GM18867 (cell line): Measurements from ENCODE around the gene CCER1.

ENCODE experiments used
- ATAC-seq: cut with Tn5 transposase; IDR thresholded peaks from one replicate; pipeline ENCODE4 v1.9.1; 2021; ENCODE audit warnings: mild to moderate bottlenecking, moderate library complexity; ENCODE audit not compliant: unreplicated experiment

Gene CCER1

DNA sequence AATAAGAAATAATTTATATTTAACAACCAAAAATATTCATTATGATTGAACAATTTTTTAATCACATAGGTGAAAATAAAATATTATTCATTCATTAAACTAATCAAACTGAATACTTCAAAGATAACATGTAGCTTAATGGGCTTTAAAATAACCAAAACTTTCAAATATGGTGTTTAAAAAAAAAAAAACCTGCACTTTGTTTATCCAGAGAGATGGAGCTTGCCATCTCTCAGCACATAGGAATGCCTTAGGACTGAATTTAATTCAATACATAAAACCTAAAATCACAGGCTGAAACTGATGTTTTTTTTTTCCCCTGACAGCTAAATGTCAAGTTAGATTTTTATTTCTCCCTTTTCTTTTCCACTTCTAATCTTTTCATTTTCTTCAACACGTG lies 14.4 kb upstream of the CCER1 start:
- ATAC-seq: no peak

DNA sequence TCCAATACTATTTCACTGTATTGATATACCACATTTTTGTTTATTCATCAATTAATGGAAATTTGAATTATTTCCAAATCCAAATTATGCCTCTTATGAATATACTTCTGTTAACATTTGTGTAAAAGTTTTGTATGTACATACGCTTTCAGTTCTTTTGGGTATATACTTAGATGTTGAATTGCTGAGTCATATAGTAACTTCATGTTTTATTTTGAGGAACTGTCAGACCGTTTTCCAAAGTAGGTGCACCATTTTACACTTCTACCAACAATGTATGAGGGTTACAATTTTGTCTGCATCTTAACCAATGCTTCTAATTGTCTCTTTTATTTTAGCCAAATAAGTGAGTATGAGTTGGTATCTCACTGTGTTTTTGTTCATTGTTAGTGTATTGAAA lies 10.2 kb upstream of the CCER1 start:
- peak; percentile 81 for ATAC-seq

DNA sequence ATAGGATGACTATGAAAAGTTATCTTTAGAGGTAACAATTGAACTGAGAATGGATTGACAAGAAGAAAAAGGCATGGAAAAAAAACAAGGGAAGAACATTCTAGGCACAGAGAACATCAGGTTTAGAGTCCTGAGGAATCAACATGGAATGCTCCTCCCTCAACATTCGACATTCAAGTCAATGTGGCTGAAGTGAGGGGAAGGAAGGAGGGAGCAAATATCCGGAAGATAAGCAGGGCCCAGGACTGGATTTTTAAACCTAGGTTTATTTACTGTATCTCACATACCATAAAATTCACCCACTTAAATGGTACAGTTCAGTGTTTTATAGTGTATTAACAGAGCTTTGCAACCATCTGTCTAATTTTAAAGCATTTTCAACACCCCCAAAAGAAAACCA lies 9.6 kb upstream of the CCER1 start:
- ATAC-seq: no peak

DNA sequence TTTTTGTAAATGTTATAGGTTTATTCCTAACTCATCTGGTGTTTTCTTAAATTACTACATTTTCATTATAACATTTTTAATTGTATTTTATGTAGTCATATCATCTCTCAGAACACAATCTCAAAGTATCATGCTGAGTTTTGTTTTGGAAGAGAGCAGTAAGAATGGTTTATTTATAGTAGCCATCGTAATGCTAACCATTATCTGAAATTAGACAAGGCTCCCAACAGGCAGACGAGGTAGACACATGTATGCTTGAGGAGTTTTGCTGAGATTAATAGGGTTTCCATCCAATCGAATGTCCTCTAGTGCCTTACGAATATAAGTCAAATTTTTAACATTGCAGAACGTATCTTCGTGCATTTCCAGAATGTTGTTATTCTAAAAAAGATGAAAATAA lies 9.0 kb upstream of the CCER1 start:
- no peak for ATAC-seq

DNA sequence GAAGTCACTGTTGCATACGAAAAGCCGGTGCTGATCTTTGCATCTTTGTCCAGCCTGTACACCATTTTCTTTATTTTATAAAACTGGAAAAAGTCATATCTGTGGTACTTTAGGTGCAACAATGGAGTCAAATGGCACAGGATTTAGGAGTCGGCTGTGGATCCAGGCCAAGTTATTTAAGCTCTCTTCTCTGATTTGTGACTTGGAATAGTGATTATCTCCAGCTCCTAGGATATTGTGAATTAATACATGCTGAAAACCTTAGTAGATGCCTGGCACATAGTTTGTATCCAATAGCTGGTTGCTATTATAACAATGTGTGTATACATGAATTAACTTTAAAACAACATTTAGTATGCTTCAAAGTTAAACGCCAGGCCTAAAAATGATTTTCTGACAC lies 6.2 kb upstream of the CCER1 start:
- ATAC-seq: no peak

DNA sequence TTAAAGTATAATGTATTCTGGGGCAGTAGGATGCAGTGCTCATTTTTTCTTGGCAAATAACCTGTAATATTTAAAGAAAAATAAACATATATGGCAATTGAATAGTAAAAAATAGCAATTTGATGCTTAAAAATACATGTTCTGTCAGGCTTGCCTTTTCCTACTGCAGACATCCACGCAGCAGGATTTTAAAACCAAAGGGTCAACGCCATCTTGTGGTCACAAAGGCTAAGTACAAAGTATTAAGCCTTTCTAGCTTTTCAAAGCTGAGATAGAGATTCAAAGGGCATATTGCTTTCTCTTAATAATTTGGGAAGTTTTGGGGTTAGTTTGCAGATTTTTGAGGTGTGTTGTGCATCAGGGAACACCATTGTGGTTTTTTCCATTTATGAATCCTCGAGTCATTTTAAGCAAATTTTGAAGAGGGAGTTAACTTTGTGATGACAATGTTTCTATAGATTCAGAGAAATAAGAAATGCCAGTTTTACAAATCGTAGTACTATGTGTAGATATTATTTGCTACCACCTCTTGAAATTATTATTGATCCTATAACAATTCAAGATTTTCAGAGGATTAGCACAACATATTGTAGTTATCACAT lies 4.7 kb upstream of the CCER1 start:
- peak; percentile 89 for ATAC-seq

DNA sequence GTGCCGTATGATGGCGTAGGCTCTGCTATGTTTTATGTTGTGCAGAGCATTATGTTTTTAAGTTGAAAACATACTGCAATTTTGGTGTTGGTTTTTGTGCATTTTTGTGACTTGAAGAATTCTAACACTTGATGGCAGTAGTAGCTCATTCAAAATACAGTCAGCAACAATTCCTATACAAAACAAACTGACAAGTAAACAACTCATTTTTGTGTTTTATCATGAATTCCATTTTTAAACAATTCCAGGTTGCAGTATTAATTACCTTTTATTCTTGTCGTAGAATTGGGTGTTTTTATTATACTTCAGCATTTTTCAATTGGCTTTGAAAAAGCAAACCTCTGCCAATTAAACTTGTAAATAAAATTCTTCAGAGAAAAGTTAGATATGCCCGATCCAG lies 4.1 kb upstream of the CCER1 start:
- no peak for ATAC-seq

DNA sequence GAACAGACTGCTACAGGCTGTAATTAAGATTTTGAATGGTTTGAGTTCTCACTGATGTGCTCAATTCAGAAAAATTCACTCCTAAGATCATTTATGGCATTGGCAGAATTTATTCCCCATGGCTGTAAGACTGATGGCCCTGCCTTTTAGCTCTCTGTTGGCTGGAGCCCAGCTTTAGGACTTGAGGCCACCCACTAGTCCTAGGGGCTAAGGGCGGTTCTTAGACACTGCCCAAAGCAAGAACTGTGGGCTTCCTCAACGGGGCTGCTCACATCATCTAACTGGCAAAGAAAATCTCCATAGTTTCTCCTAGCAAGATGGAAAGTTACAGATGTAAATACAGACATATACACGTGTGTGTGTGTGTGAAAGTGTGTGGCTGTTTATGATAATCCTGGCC lies 3.4 kb upstream of the CCER1 start:
- ATAC-seq: no peak

DNA sequence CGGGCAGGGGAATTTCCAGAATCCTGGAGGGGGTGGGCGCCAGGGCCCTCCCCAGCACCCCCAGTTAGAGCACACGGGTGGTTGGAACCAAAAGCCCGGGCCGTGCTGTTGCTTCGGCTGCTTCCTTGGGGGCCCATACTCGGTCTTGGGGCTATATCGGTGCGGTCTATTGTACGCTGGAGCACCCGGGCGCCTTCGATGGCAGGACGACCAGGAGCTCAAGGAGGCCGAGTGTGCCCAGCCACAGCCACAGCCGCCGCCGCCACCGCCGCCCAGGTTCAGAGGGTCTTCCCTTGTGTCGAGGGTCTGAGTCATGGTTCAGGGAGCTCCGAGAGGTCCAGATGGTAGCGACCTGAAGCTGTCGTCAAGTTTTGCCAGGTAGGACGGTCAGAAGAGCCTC lies 548 bp downstream of the CCER1 start:
- ATAC-seq: no peak

DNA sequence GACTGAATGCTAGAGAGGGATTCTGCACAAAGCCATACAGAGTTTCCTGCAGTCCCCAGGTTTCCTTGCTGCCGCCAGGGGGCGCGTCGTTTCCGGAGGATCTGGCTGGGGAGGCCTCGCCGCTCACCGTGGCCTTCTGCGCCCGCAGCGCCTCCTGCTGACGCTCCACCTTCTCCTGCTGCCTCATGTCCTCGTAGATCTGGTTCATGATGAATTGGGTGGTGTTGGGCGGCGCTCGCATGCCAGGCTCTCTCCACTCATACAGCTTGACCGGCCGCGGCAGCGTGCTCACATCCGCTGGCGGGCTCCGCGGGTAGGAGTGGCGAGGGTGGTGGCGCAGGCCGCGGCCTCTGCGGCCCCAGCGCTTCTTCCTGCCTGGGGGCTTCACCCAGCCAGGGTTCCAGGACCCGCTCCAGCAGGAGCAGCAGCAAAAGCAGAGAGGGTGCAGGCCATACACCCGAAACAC lies 987 bp downstream of the CCER1 start:
- no peak for ATAC-seq

DNA sequence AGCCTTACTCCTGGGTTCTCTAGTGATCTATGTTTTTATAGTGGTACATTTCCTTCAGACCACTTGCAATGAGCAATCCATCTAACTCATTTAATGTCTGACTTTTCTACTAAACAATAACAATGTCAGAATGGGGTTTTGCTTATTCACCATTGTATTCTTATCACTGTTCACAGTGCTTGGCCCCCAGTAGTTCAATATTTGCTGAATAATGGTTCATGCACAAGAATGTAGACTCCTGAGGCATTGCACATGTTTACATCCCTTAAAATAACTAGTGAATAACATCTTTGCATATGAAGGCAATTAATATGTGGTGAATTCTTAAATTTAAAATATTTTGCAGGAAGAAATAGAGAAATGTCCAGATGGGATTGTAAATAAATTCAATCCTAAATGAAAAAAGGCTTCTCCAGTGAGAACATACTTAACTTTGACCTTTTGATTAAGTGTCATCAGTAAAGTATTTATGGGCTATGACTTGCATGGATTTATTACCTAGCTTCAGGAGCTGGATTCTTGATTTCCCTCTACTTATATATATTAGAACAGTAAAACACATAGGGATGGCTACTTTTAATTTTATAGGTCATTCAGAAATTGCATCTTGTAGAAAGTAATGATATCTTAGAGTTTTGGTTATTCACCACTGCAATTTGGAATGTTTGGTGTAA lies 3.4 kb downstream of the CCER1 start:
- no peak for ATAC-seq

DNA sequence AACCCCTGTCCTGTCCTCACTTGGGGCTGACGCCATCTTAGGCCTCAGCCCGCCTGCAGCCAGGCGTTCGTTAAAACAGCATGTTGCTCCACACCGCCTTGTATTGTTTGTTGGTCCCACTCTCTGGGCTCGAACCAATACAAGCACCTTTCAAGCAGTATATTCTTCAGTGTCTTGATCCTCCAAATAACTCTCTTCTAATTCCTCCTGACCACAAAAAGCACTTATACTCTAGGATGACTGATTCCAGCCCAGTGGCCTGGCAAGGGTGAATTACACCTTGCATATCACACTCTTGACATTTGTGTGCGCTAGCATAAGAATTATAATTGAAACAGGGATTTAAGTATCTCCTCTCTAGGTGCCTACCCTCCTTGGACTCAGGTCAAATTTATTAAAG lies 7.1 kb downstream of the CCER1 start:
- ATAC-seq: no peak

DNA sequence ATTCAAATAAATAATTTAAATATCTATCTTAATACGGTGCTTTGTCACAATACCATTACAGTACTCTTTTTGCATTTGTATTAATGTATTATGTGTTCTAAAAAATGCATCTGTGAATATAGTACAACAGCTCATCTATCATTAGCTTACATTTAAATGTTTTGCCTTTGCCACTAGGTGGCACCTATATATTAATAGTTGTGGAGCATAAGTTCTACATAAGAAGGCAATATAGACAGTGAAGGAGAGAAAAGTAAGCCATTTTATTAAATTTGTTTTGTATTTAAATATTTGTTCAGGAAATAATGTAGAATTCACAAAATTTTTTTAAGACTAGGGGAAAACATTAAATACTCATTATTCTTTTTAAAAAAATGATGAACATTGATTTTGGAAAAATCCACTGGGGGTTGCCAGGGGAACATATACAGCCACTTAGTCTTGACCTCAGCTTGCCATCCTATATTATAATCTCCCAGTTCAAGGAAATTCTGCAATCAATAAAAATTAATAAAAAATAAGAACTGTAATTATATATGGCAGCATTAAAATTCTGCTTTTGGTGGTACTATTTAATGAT lies 9.8 kb downstream of the CCER1 start:
- peak; percentile 84 for ATAC-seq

DNA sequence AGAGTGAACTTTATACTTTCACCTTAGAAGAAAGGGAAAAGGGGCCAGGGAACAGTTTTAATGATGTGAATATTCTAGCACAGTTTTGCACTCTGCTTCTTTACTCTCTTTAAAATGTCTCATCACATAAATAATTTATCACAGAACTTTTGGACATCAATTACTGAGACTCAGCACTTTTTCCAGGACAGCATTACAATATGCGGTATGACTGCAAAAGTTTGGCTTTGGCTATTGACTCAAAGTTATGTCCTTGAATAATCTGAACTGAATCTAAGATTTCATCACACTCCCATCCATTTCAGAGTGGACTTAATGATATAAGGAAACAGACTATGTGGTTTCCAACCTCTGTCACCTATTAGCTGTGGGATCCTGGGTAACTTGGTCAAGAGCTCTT lies 11.7 kb downstream of the CCER1 start:
- no peak for ATAC-seq

DNA sequence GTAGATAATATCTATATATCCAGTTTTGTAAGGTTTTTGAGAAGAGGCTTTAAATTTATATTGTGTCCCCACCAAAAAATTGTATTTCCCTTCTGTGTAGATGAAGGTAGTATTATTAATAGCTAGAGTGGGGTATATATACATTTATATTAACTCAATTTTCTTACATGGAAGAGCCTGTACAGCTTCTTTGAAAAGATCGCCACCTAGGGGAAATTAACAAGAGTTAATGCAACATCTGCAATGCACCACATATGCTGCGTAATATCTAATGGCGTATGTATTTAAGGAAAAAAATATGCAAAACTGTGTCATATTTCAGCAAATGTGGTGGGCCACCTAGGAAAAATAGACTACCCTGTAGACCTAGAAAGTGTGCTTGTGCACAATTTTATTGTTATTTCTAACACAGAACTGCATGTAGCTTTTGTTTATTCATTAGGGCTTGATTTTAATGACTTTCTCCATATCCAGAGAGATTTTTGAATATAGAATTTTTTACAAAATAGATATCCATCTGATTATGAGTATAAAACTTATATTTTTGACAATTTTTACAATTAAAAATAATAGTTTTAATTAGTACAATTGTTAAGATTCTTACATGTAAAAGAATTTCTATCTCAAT lies 14.0 kb downstream of the CCER1 start:
- peak; percentile 82 for ATAC-seq

DNA sequence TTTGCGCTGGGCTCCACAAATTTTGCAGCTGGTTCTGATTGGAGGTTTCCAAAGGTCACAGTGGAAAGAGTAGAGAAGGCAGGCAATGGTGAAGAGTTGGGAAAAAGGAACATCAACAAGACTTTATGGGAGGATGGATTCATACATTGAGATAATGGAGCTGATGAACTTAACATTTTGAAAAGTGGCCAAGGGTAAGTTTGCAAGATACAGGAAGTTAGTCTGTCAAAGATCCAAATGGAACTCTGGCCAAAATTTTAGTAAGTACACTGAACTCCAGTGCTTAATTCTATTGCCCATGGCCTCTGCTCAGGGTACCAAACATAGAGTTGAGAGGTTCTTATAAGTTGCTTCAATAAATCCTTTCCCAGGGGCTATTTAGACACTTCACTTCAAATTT lies 15.6 kb downstream of the CCER1 start:
- ATAC-seq: no peak

DNA sequence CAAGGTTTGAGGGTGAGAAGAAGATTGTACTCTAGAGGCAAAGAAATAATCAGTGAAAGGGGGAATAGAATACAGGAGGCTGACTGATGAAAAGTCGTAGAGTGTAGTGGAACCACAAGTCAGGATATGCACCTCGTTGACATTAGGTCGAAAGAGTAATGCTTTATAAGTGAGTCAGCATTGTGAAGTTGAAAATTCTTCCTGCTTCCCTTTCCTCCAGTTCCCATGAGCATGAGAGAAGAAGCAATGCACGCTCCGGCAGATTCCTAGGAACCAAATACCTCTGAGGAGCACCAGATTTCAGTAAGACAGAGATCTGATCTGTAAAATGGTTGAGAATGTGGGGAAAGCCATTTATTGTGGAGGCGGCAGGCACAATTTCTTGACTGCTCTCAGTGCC lies 16.5 kb downstream of the CCER1 start:
- no peak for ATAC-seq

DNA sequence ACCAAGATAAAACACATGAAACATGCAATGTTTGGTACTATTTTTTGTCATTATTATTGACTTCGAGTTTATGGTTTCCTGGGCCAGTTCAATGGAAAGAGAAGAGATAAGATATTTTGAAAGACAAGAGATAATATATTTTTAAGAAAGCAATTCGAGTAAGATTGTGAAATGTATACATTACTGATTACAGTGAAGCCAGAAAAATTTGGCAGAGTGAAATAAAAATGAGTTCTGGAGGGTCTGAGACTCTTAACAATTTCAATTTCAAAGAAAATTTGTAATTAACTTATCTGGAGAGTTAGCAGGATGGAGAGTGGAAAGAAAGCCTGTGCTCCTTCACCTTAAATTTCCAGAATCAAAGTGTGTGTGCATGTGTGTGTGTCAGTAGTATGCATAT lies 17.3 kb downstream of the CCER1 start:
- ATAC-seq: no peak

DNA sequence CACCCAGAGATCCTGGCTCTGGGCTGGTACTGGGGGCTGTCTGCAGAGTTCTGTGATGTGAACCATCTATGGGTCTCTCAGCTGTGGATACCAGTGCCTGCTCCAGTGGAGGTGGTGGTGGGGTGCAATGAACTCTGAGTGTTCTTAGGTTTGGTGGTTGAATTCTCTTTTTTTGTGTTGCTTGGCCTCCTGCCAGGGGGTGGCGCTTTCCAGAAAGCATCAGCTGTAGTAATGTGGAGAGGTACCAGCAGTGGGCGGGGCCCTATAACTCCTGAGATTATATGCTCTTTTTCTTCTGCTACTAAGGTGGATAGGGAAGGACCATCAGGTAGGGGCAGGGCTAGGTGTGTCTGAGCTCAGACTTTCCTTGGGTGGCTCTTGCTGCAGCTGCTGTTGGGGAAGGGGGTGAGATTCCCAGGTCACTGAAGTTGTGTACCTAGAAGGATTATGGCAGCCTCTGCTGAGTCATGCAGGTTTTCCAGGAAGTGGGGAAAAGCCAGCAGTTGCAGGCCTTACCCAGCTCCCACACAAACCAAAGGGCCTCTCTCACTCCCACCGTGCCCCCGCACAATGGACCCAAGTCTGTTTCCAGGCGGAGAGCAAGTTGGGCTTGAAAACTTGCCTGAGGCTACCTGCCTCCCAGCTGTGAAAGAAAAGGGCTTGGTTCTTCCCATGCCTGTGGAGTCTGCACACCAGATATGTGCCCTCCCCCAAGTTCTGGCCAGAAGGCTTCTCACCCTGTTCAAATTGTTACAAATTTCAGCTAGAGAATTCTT lies 18.6 kb downstream of the CCER1 start:
- ATAC-seq: no peak

DNA sequence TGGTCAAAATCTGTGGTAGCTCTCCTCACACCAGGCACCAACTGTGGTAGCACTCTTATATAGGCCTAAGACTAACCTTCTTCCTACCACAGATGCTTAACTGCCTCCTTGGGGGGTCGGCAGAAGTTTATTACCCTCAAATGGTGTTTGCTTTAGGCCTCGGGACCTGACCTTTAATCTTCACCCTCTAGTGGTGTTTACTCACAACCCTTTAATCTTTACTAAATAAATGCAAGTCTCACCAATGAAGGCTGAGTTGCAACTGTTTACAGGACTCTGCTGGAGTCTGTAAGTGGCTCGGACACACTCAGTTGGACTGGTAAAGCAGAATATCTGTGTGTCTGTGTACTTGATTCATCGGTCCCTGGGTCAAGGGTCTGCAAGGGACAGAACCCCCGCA lies 29.4 kb downstream of the CCER1 start:
- ATAC-seq: no peak

DNA sequence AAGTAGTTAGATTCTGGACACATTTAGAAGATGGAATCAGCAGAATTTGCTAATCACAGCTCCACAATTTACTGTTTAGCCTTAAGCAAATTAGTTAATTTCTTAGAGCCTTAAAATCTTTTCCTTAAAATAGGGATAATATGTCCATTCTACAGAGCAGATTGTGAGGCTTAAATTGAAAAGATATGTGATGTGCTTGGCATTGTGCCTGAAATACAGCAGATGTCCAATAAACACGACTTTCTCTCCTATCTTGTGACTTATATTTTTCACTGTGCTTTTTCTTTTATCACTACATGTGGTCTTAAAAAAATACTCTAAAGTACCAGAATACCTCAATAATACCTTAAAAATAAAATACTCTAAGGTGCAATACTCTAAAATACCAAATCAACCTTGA lies 30.6 kb downstream of the CCER1 start:
- ATAC-seq: no peak
